ENCODE data around the gene PM20D1.

The PM20D1 gene

DNA sequence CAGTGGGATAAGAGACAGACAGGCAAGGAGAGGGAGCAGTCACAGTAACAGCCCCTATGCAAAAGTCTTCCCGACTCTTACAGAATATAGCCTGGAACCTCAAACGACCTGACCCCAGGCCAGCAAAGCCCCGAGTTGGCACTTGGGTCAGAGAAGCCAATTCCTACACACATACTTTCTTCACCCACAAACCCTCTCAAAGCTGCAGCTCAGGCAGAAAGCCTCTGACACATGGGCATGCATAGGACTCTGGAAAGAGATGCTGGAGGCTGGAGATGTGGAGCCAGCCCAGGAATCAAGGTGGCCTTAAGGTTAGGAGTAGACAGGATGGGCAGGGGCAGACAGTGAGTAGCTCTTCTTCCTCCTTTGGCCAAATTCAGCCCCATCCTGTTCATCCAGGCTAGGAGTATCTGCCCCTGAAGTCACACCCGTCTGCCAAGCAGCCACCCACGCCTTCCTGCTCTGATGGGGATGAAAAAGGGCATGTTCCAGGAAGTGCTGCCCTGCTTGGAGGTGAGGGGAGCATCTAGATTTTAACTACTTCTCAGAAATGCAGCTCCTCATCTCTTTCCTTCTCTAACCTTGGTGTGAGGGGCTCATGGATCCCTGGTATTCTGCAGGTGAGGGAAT is 44.7 kb downstream of the PM20D1 start:
- in situ Hi-C loops (cut with MboI; ENCODE audit: low sequenced_read_pairs): no loop called here

GRCh38 chr1:205804605-205805004 is 45.3 kb downstream of the PM20D1 start:
- in situ Hi-C loops (cut with MboI; ENCODE audit: low sequenced_read_pairs): no loop called here

DNA sequence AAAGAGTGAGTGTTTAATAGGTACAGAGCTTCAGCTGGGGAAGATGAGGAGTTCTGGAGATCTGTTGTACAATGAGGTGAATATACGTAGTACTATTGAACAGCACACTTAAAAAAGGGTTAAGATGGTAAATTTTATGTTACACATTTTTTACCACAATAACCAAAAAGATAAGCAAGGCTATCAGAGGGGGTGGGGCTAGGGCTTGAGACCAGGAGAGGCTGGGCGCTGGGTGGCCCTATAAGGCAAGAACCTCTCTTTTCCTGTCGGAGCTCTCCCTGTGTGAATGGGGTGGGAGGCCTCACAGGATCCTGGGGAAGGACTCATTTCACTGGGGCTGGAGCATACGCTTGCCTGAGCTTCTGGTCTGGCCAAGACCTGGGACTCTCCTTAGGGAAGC is 45.9 kb downstream of the PM20D1 start:
- in situ Hi-C loops (cut with MboI; ENCODE audit: low sequenced_read_pairs): no loop called here

- in situ Hi-C loops (cut with MboI; ENCODE audit: low sequenced_read_pairs): no loop called here
Observed at GRCh38 chr1:205802060-205802459, 47.9 kb downstream of the PM20D1 start.

DNA sequence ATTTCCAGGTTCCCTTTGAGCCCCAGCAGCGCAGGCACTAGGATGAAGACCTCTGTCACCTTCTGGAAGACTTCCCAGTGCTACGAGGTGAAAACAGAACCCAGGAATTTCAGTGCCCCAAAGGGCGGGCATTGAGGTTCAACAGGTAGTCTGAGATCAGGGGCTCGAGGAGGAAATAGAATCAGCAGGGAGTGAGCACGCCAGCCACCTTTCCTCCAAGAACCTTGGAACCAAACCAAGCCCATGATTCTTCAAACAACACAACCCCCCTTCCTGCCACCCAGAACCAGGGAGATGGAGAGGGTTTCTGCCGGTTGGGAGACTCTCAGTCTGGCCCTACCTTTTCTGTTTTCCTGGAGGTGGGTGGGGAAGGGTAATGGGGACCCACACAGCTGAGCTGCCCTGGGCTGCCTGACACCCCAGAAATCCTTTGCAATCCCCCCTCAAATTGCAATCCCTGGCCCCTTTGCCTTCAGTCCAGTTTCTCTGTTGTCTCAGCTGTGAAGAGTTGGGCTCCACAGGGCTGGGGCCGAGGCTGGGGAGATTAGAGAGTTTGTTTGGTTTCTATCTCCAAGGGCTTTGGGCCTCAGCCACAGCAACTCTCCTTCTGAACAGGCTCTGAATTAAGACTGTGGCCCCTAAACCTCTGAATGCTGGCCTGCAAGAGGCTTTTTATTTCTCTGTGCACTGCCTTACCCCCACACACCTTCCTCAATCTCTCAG is 48.8 kb downstream of the PM20D1 start:
- in situ Hi-C loops (cut with MboI; ENCODE audit: low sequenced_read_pairs): no loop called here

DNA sequence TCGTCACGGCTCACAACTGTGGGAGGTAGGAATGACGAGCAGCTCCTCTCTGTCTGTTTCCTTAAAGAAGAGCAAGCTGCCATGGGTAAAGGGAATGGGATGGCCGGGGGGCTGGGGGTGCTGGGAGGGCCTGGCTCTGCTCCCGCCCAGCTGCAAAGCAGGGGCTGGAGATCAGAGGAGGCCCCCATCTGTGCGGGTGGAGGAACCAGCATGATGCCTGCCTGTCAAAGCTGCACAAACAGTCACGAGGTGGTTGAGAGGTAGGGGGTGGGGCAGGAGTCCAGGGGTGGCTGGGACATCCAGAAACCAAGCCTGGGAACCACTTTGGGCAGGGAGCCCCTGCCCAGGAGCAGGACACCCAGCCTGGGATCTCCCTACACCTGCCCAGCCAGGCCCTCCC is 49.5 kb downstream of the PM20D1 start:
- in situ Hi-C loops (cut with MboI; ENCODE audit: low sequenced_read_pairs): no loop called here

- in situ Hi-C loops (cut with MboI; ENCODE audit: low sequenced_read_pairs): loop anchor here (10.0 kb wide), 1 partner anchor 316 kb away; the partner anchor contains the start of gene AVPR1B
Observed at GRCh38 chr1:205798577-205798976, 51.4 kb downstream of the PM20D1 start.

DNA sequence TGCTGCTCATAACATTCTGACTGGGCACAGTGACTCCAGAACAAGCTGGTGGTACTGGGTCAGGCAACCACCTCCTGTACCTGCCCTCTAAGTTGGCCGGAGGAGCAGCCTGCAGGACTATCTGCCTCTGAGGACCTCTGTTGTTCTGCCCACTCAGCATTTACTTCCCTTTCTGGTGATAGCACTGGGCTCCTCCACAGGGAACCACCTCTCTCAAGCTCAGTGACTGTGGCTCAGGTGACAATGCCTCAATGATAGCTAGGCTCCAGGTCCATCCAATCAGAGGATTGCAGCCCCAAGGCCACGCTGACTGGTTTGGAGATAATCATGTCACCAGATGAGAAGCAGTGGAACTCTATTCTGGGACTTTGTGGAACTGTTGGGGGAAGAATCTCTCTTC is 52.8 kb downstream of the PM20D1 start:
- in situ Hi-C loops (cut with MboI; ENCODE audit: low sequenced_read_pairs): loop anchor here (10.0 kb wide), 1 partner anchor 318 kb away; the partner anchor contains the start of gene AVPR1B

- in situ Hi-C loops (cut with MboI; ENCODE audit: low sequenced_read_pairs): loop anchor here (5.0 to 10.0 kb wide), 2 partner anchors 113 to 321 kb away; partner anchors contain the start of gene AVPR1B
Observed at GRCh38 chr1:205794011-205794730, 55.8 kb downstream of the PM20D1 start.

GRCh38 chr1:205792961-205793673 is 56.8 kb downstream of the PM20D1 start:
- in situ Hi-C loops (cut with MboI; ENCODE audit: low sequenced_read_pairs): loop anchor here (5.0 to 10.0 kb wide), 2 partner anchors 114 to 322 kb away; partner anchors contain the start of gene AVPR1B

GRCh38 chr1:205792481-205792881 is 57.5 kb downstream of the PM20D1 start:
- in situ Hi-C loops (cut with MboI; ENCODE audit: low sequenced_read_pairs): loop anchor here (5.0 to 10.0 kb wide), 2 partner anchors 115 to 322 kb away; partner anchors contain the start of gene AVPR1B

DNA sequence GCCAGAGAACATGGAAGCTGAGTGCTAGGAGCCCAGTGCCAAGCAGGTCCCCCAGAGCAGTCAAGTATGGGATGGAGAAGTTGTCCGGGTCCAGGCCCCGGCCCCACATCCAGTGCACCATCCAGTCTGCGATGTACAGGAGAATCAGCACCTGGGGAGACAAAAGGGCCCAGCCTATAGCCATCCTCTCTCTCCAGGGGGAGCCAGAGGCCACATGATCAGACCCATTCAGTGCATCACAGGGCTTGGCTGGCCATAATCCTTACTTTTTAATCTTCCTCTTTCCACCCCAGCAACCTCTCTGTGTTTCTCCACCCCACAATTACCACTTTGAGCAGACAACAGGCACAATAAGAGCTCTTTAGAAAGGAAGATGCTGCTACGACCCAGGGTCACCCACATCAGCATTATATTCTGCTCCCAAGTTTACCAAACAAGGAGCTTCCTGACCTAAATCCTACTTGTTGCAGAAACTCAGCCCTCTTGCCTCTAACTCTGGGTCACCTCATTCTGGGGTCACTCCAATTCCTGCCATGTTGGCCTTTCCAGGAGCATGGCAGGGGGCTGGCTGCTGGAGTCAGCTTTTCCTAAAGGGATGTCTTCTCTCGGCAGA is 58.3 kb downstream of the PM20D1 start:
- in situ Hi-C loops (cut with MboI; ENCODE audit: low sequenced_read_pairs): loop anchor here (5.0 to 10.0 kb wide), 2 partner anchors 116 to 323 kb away; partner anchors contain the start of gene AVPR1B

DNA sequence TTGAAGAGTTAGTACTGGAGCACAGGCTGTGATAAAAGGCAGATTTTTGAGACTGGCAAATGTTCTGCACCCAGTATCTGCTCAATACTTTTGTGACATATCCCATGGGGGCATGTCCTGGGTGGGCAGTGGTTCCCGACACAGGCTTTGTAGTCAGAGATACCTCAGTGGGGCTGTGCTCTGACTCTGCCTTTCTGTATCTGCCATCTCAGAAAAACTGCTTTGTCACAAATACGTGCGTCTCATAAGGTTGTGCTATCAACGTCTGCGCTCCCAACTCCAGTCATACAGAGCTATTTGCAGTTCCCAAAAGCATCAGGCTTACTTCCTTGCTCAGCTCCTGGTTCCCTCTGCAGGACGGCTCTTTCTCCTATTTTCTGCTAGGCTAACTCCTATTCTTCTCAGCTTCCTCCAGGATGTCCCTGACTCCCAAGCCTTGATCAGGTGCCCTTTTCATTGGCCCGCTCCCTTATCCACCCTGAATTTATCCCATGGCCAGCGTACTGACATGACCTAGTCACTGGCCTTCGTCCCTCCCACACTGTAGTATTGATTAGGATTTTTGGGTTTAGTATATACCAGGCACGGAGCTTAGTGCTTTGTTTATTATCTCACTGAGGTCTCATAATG is 62.5 kb downstream of the PM20D1 start:
- in situ Hi-C loops (cut with MboI; ENCODE audit: low sequenced_read_pairs): no loop called here

DNA sequence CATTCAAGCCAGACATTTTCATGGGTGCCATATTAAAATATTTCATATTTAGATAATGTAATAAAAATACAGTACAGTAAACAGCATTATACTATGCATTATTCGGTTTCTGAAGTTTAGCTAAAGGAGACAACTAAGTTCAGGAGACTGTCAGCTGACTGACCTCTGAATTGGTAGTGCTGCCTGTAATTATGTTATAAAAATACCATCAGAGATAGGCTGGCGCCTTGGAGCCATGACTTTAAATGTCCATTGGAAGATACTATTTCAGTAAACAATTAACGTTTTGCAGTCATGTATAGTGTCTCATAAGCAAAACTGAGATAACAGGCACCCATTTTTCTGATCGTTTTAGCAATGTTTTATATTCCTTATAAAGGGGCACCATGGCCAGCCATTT is 63.3 kb downstream of the PM20D1 start:
- in situ Hi-C loops (cut with MboI; ENCODE audit: low sequenced_read_pairs): no loop called here

GRCh38 chr1:205785446-205785845 is 64.5 kb downstream of the PM20D1 start:
- in situ Hi-C loops (cut with MboI; ENCODE audit: low sequenced_read_pairs): no loop called here

GRCh38 chr1:205783904-205784303 is 66.0 kb downstream of the PM20D1 start:
- in situ Hi-C loops (cut with MboI; ENCODE audit: low sequenced_read_pairs): no loop called here

DNA sequence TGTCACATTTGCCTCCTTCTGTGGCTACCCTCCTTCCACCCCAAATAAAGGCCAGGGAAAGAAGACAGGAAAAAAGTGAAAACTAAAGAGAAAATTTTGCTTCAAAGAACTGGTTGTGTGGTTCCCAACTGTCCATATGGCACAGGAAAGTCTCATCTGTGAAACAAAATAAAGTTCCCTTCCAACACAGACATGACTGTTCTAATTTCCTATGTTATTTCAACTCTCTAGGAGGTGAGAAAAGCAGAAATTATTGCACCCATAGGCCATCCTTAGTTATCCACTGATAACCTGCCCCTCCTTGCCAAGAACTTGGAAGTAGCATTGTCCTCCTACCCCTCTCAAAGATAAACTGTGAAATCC is 66.5 kb downstream of the PM20D1 start:
- in situ Hi-C loops (cut with MboI; ENCODE audit: low sequenced_read_pairs): no loop called here

- in situ Hi-C loops (cut with MboI; ENCODE audit: low sequenced_read_pairs): no loop called here
Observed at GRCh38 chr1:205782627-205783432, 67.1 kb downstream of the PM20D1 start.

DNA sequence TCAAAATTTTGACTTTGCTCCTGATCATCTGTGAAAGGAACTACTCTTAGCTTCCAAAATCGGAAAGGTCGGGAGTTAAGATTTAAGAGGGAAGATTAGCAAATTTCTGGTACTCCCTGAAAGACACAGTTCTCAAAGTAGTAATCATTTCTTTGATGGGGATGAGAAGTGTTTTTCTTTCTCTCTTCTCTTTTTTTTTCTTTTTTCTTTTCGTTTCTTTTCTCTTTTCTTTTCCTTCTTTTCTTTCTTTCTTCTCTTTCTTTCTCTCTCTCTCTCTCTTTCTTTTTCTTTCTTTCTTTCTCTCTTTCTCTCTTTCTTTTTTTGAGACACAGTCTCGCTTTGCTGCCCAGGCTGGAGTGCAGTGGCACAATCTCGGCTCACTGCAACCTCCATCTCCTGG is 69.6 kb downstream of the PM20D1 start:
- in situ Hi-C loops (cut with MboI; ENCODE audit: low sequenced_read_pairs): no loop called here
